22Rv1 (cell line): ENCODE measurements around the gene CDC14B.
"Not testable (repeated sequence)": the region's sequence is repeated elsewhere in the genome, so short reads cannot be mapped to it uniquely, and the experiment has no call there.

Experiments
- ZFX ChIP-seq: fragments of 450-650 bp; IDR thresholded peaks from 2 replicates; pipeline ENCODE4 v1.6.1; 2017; ENCODE audit warnings: antibody characterized with exemption, borderline replicate concordance
- TF ChIP-seq, protein P1 (sequence below): fragments of 450-650 bp; IDR thresholded peaks from 2 replicates; pipeline ENCODE4 v1.5.1; 2017; ENCODE audit warnings: mild to moderate bottlenecking

GRCh38 chr9:96503374-96503748, 116.3 kb downstream of the CDC14B start:
- TF ChIP-seq, protein P1, sequence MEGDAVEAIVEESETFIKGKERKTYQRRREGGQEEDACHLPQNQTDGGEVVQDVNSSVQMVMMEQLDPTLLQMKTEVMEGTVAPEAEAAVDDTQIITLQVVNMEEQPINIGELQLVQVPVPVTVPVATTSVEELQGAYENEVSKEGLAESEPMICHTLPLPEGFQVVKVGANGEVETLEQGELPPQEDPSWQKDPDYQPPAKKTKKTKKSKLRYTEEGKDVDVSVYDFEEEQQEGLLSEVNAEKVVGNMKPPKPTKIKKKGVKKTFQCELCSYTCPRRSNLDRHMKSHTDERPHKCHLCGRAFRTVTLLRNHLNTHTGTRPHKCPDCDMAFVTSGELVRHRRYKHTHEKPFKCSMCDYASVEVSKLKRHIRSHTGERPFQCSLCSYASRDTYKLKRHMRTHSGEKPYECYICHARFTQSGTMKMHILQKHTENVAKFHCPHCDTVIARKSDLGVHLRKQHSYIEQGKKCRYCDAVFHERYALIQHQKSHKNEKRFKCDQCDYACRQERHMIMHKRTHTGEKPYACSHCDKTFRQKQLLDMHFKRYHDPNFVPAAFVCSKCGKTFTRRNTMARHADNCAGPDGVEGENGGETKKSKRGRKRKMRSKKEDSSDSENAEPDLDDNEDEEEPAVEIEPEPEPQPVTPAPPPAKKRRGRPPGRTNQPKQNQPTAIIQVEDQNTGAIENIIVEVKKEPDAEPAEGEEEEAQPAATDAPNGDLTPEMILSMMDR = not testable (repeated sequence)
- not testable (repeated sequence) for TF ChIP-seq ZFX
